HEK293 (cell line): ENCODE results near the gene COMMD4.

Experiments used
- ELK4 ChIP-seq: IDR thresholded peaks from 2 replicates; pipeline ENCODE4 v1.6.1; 2011; ENCODE audit warnings: mild to moderate bottlenecking, low read depth, low read length, borderline replicate concordance
- GFI1B ChIP-seq: fragments of 450-650 bp; formaldehyde crosslinking; IDR thresholded peaks from 2 replicates; pipeline ENCODE4 v1.5.1; 2016; ENCODE audit warnings: missing biosample characterization, missing genetic modification characterization
- HIC1 ChIP-seq: fragments of 450-650 bp; formaldehyde crosslinking; IDR thresholded peaks from 2 replicates; pipeline ENCODE4 v1.5.1; 2016; ENCODE audit warnings: missing biosample characterization, missing genetic modification characterization
- KLF7 ChIP-seq: fragments of 450-650 bp; formaldehyde crosslinking; IDR thresholded peaks from 2 replicates; pipeline ENCODE4 v1.5.1; 2016; ENCODE audit warnings: missing biosample characterization, missing genetic modification characterization, borderline replicate concordance
- KLF8 ChIP-seq: fragments of 450-650 bp; formaldehyde crosslinking; IDR thresholded peaks from 2 replicates; pipeline ENCODE4 v1.5.1; 2016; ENCODE audit warnings: missing biosample characterization, missing genetic modification characterization
- MZF1 ChIP-seq: fragments of 450-650 bp; formaldehyde crosslinking; IDR thresholded peaks from 2 replicates; pipeline ENCODE4 v1.5.1; 2017; ENCODE audit warnings: missing biosample characterization, missing genetic modification characterization, borderline replicate concordance
- PRDM6 ChIP-seq: fragments of 450-650 bp; formaldehyde crosslinking; IDR thresholded peaks from 2 replicates; pipeline ENCODE4 v1.5.1; 2017; ENCODE audit warnings: missing biosample characterization, missing genetic modification characterization
- SALL2 ChIP-seq: fragments of 450-650 bp; formaldehyde crosslinking; IDR thresholded peaks from 2 replicates; pipeline ENCODE4 v1.5.0; 2017; ENCODE audit warnings: missing biosample characterization, mild to moderate bottlenecking, missing genetic modification characterization, borderline replicate concordance
- SP2 ChIP-seq: fragments of 450-650 bp; formaldehyde crosslinking; IDR thresholded peaks from 2 replicates; pipeline ENCODE4 v1.5.1; 2016; ENCODE audit warnings: missing biosample characterization, missing genetic modification characterization
- SP7 ChIP-seq: fragments of 450-650 bp; formaldehyde crosslinking; IDR thresholded peaks from 2 replicates; pipeline ENCODE4 v1.5.1; 2016; ENCODE audit warnings: missing biosample characterization, missing genetic modification characterization
- ZBTB48 ChIP-seq: fragments of 450-650 bp; formaldehyde crosslinking; IDR thresholded peaks from 2 replicates; pipeline ENCODE4 v1.5.1; 2016; ENCODE audit warnings: missing biosample characterization, missing genetic modification characterization
- ZBTB7A ChIP-seq: fragments of 450-650 bp; formaldehyde crosslinking; IDR thresholded peaks from 2 replicates; pipeline ENCODE4 v1.5.1; 2016; ENCODE audit warnings: low read depth, missing biosample characterization, missing genetic modification characterization
- ZNF157 ChIP-seq: fragments of 450-650 bp; formaldehyde crosslinking; IDR thresholded peaks from 2 replicates; pipeline ENCODE4 v1.5.1; 2016; ENCODE audit warnings: missing biosample characterization, missing genetic modification characterization
- ZNF175 ChIP-seq: fragments of 450-650 bp; formaldehyde crosslinking; IDR thresholded peaks from 2 replicates; pipeline ENCODE4 v1.5.1; 2016; ENCODE audit warnings: missing biosample characterization, missing genetic modification characterization
- ZNF292 ChIP-seq: fragments of 450-650 bp; formaldehyde crosslinking; IDR thresholded peaks from 2 replicates; pipeline ENCODE4 v1.5.1; 2016; ENCODE audit warnings: low read depth, missing biosample characterization, missing genetic modification characterization, borderline replicate concordance
- ZNF324 ChIP-seq: fragments of 450-650 bp; formaldehyde crosslinking; IDR thresholded peaks from 2 replicates; pipeline ENCODE4 v1.5.1; 2016; ENCODE audit warnings: missing biosample characterization, missing genetic modification characterization
- ZNF37A ChIP-seq: fragments of 450-650 bp; IDR thresholded peaks from 2 replicates; pipeline ENCODE4 v1.5.1; 2018; ENCODE audit warnings: missing biosample characterization, missing genetic modification characterization
- ZNF394 ChIP-seq: fragments of 450-650 bp; formaldehyde crosslinking; IDR thresholded peaks from 2 replicates; pipeline ENCODE4 v1.5.1; 2016; ENCODE audit warnings: missing biosample characterization, missing genetic modification characterization, mild to moderate bottlenecking, moderate library complexity, borderline replicate concordance
- ZNF433 ChIP-seq: fragments of 450-650 bp; formaldehyde crosslinking; IDR thresholded peaks from 2 replicates; pipeline ENCODE4 v1.5.1; 2016; ENCODE audit warnings: missing biosample characterization, missing genetic modification characterization, low read depth
- ZNF514 ChIP-seq: fragments of 450-650 bp; formaldehyde crosslinking; IDR thresholded peaks from 2 replicates; pipeline ENCODE4 v1.5.1; 2016; ENCODE audit warnings: missing biosample characterization, missing genetic modification characterization
- ZNF560 ChIP-seq: fragments of 450-650 bp; formaldehyde crosslinking; IDR thresholded peaks from 2 replicates; pipeline ENCODE4 v1.5.1; 2017; ENCODE audit warnings: missing biosample characterization, missing genetic modification characterization, borderline replicate concordance
- ZNF585B ChIP-seq: fragments of 450-650 bp; formaldehyde crosslinking; IDR thresholded peaks from 2 replicates; pipeline ENCODE4 v1.5.1; 2016; ENCODE audit warnings: missing biosample characterization, missing genetic modification characterization
- ZNF626 ChIP-seq: fragments of 450-650 bp; sonication (Bioruptor Pico); formaldehyde crosslinking; IDR thresholded peaks from 2 replicates; pipeline ENCODE4 v1.5.1; 2018; ENCODE audit warnings: missing biosample characterization, missing genetic modification characterization, inconsistent platforms
- ZNF654 ChIP-seq: fragments of 450-650 bp; formaldehyde crosslinking; IDR thresholded peaks from 2 replicates; pipeline ENCODE4 v1.5.1; 2016; ENCODE audit warnings: low read depth, missing biosample characterization, missing genetic modification characterization
- ZNF785 ChIP-seq: fragments of 450-650 bp; formaldehyde crosslinking; IDR thresholded peaks from 2 replicates; pipeline ENCODE4 v1.5.1; 2016; ENCODE audit warnings: missing biosample characterization, missing genetic modification characterization
- ZSCAN18 ChIP-seq: fragments of 450-650 bp; formaldehyde crosslinking; IDR thresholded peaks from 2 replicates; pipeline ENCODE4 v1.5.1; 2016; ENCODE audit warnings: missing biosample characterization, missing genetic modification characterization
- TF ChIP-seq, protein P1 (sequence below): fragments of 450-650 bp; formaldehyde crosslinking; IDR thresholded peaks from 2 replicates; pipeline ENCODE4 v1.5.1; 2016; ENCODE audit warnings: missing biosample characterization, missing genetic modification characterization
- TF ChIP-seq, protein P2 (sequence below): fragments of 450-650 bp; formaldehyde crosslinking; IDR thresholded peaks from 2 replicates; pipeline ENCODE4 v1.5.1; 2016; ENCODE audit warnings: missing biosample characterization, missing genetic modification characterization

COMMD4 gene

GRCh38 chr15:75335705-75336355 is at the start of gene COMMD4 (continued):
- TF ChIP-seq ELK4 (no peak), ZNF394 (peak; percentile 69), ZNF324 (tag by site-specific recombination) (peak; percentile 93), ZBTB48 (tag by site-specific recombination) (peak; percentile 42; the same call in 1 of the 2 replicates), MZF1 (tag by site-specific recombination) (0 out of 2 replicates have a peak, but pooled peaks have one; percentile 12), SP7 (tag by site-specific recombination) (peak; percentile 84), ZNF157 (tag by site-specific recombination) (no peak), GFI1B (tag by site-specific recombination) (no peak), ZBTB7A (no peak), SALL2 (tag by site-specific recombination) (no peak), ZNF292 (tag by site-specific recombination) (no peak), ZNF514 (tag by site-specific recombination) (no peak), ZNF626 (tag by site-specific recombination) (no peak), ZNF560 (tag by site-specific recombination) (no peak), ZSCAN18 (tag by site-specific recombination) (peak; percentile 28; the same call in 1 of the 2 replicates), PRDM6 (no peak), ZNF785 (tag by site-specific recombination) (no peak), KLF7 (peak; percentile 58; the same call in 1 of the 2 replicates), ZNF37A (tag by site-specific recombination) (no peak), ZNF175 (tag by site-specific recombination) (no peak), KLF8 (tag by site-specific recombination) (peak; percentile 95), ZNF585B (tag by site-specific recombination) (no peak), HIC1 (tag by site-specific recombination) (0 out of 2 replicates have a peak, but pooled peaks have one; percentile 20), ZNF433 (tag by site-specific recombination) (no peak), ZNF654 (tag by site-specific recombination) (no peak), SP2 (peak; percentile 84)
- TF ChIP-seq, protein P1, sequence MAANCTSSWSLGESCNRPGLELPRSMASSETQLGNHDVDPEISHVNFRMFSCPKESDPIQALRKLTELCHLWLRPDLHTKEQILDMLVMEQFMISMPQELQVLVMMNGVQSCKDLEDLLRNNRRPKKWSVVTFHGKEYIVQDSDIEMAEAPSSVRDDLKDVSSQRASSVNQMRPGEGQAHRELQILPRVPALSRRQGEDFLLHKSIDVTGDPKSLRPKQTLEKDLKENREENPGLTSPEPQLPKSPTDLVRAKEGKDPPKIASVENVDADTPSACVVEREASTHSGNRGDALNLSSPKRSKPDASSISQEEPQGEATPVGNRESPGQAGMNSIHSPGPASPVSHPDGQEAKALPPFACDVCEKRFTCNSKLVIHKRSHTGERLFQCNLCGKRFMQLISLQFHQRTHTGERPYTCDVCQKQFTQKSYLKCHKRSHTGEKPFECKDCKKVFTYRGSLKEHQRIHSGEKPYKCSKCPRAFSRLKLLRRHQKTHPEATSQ (tag by site-specific recombination), result 0 out of 2 replicates have a peak, but pooled peaks have one; percentile 81
- TF ChIP-seq, protein P2, sequence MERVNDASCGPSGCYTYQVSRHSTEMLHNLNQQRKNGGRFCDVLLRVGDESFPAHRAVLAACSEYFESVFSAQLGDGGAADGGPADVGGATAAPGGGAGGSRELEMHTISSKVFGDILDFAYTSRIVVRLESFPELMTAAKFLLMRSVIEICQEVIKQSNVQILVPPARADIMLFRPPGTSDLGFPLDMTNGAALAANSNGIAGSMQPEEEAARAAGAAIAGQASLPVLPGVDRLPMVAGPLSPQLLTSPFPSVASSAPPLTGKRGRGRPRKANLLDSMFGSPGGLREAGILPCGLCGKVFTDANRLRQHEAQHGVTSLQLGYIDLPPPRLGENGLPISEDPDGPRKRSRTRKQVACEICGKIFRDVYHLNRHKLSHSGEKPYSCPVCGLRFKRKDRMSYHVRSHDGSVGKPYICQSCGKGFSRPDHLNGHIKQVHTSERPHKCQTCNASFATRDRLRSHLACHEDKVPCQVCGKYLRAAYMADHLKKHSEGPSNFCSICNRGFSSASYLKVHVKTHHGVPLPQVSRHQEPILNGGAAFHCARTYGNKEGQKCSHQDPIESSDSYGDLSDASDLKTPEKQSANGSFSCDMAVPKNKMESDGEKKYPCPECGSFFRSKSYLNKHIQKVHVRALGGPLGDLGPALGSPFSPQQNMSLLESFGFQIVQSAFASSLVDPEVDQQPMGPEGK (tag by site-specific recombination), result peak; percentile 92
